Mammary epithelial cell (primary cell): Measurements from ENCODE around the gene TNN.

Experiments used
- EZH2 ChIP-seq: IDR thresholded peaks from 2 replicates; pipeline ENCODE4 v1.6.1; 2012; ENCODE audit warnings: low read length, inconsistent platforms, borderline replicate concordance
- TF ChIP-seq, protein P1 (sequence below), 2 donors: IDR thresholded peaks in 1 of 2; conservative IDR thresholded peaks in 1 of 2; 2 replicates each; pipeline ENCODE4 v1.5.1; 2011 to 2012; ENCODE audit warnings: inconsistent platforms in 2 of 2, low read length in 2 of 2, mild to moderate bottlenecking in 2 of 2, control low read depth in 1 of 2, low read depth in 1 of 2; ENCODE audit not compliant: insufficient read depth in 1 of 2; ENCODE audit errors: extremely low read depth in 1 of 2

DNA sequence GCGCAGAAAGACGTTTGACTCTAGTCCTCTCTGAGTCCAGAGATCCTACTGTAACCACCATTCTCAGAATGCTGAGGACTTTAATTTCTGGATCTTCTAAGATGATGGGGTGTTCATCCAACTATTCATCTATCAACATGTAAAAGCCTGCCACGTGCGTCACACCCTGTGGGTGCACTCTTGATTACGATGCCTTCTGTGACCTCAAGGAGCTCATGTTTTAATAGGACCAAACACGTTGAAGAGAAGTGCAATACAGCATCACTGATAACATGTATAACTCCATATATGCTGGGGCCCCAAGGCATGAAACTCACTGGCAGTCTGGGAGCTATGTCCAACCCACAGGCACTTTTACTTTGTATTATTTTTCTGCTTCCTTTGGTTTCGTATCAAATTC, 105.9 kb downstream of the TNN start:
- TF ChIP-seq, protein P1, sequence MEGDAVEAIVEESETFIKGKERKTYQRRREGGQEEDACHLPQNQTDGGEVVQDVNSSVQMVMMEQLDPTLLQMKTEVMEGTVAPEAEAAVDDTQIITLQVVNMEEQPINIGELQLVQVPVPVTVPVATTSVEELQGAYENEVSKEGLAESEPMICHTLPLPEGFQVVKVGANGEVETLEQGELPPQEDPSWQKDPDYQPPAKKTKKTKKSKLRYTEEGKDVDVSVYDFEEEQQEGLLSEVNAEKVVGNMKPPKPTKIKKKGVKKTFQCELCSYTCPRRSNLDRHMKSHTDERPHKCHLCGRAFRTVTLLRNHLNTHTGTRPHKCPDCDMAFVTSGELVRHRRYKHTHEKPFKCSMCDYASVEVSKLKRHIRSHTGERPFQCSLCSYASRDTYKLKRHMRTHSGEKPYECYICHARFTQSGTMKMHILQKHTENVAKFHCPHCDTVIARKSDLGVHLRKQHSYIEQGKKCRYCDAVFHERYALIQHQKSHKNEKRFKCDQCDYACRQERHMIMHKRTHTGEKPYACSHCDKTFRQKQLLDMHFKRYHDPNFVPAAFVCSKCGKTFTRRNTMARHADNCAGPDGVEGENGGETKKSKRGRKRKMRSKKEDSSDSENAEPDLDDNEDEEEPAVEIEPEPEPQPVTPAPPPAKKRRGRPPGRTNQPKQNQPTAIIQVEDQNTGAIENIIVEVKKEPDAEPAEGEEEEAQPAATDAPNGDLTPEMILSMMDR (conservative IDR thresholded peaks at IDR 0.05 in 1 of 2, IDR thresholded peaks at IDR 0.05 in 1 of 2; ENCODE audit: extremely low read depth in 1 of 2, insufficient read depth in 1 of 2, low read depth in 1 of 2, low read length in 2 of 2): no peak
- no peak for TF ChIP-seq EZH2
